KMS-11 (cell line): ENCODE measurements around the gene ITPR2.

Experiments used
- H2AFZ ChIP-seq: fragments of 200-600 bp; sonication (generic); 2 replicates; pipeline ENCODE4 v1.6.1; 2016; ENCODE audit warnings: antibody characterized with exemption, mixed run types, low read depth
- H3K27ac ChIP-seq: fragments of 200-600 bp; sonication (generic); 2 replicates; pipeline ENCODE4 v1.6.1; 2016; ENCODE audit warnings: mild to moderate bottlenecking, mixed run types
- H3K27me3 ChIP-seq: fragments of 200-600 bp; sonication (generic); 2 replicates; pipeline ENCODE4 v1.6.1; 2017; ENCODE audit warnings: mild to moderate bottlenecking, low read depth, mixed run types, moderate library complexity; ENCODE audit not compliant: insufficient read depth
- H3K36me3 ChIP-seq: fragments of 200-600 bp; sonication (generic); 2 replicates; pipeline ENCODE4 v1.6.1; 2017; ENCODE audit warnings: mild to moderate bottlenecking, mixed run types; ENCODE audit not compliant: insufficient read depth
- H3K4me1 ChIP-seq: fragments of 200-600 bp; sonication (generic); 2 replicates; pipeline ENCODE4 v1.6.1; 2016; ENCODE audit warnings: mild to moderate bottlenecking, low read depth, mixed run types; ENCODE audit not compliant: poor library complexity, severe bottlenecking
- H3K4me2 ChIP-seq: fragments of 200-600 bp; sonication (generic); 2 replicates; pipeline ENCODE4 v1.7.0; 2016; ENCODE audit warnings: mild to moderate bottlenecking, mixed run types
- H3K4me3 ChIP-seq: fragments of 200-600 bp; sonication (generic); IDR thresholded peaks from 2 replicates; pipeline ENCODE4 v1.6.1; 2017; ENCODE audit warnings: low read depth, low read length, mixed read lengths; ENCODE audit not compliant: insufficient read depth
- H3K79me2 ChIP-seq: fragments of 200-600 bp; sonication (generic); 2 replicates; pipeline ENCODE4 v1.6.1; 2016; ENCODE audit warnings: low read depth, mixed run types; ENCODE audit not compliant: insufficient read depth
- H3K9ac ChIP-seq: fragments of 200-600 bp; sonication (generic); 2 replicates; pipeline ENCODE4 v1.6.1; 2016; ENCODE audit warnings: mild to moderate bottlenecking, mixed run types
- H4K20me1 ChIP-seq: fragments of 200-600 bp; sonication (generic); 2 replicates; pipeline ENCODE4 v1.6.1; 2016; ENCODE audit warnings: mild to moderate bottlenecking, mixed run types; ENCODE audit not compliant: insufficient read depth
- TF ChIP-seq, protein P1 (sequence below): fragments of 200-600 bp; sonication (generic); conservative IDR thresholded peaks from 2 replicates; pipeline ENCODE4 v1.6.1; 2017; ENCODE audit warnings: low read depth, mild to moderate bottlenecking, antibody characterized with exemption, low read length, moderate library complexity, mixed read lengths

Gene ITPR2

DNA sequence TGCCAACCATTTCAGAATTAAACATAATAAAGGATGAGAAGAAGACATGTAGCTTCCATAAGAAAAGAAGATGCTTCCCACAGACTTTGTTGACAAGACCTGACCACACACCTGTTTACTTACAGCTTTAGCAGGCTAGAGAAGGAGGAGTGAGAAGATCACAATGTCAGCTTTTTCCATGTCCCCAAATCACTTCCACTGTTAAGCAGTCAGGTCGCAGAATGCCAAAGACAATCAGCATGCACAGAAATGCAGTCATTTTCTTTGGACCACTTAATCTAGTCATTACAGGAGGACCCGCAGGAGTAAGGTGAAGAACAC, 322.7 kb downstream of the ITPR2 start:
- no peaks in the 10 kb centered on the region for H4K20me1 ChIP-seq
- H3K4me1 ChIP-seq, result no peaks in the 10 kb centered on the region
- no peaks in the 10 kb centered on the region for H3K27me3 ChIP-seq
- no peak overlapping the region for H3K9ac ChIP-seq
- no peaks in the 10 kb centered on the region for H3K36me3 ChIP-seq
- H3K79me2 ChIP-seq, result no peaks in the 10 kb centered on the region
- TF ChIP-seq, protein P1, sequence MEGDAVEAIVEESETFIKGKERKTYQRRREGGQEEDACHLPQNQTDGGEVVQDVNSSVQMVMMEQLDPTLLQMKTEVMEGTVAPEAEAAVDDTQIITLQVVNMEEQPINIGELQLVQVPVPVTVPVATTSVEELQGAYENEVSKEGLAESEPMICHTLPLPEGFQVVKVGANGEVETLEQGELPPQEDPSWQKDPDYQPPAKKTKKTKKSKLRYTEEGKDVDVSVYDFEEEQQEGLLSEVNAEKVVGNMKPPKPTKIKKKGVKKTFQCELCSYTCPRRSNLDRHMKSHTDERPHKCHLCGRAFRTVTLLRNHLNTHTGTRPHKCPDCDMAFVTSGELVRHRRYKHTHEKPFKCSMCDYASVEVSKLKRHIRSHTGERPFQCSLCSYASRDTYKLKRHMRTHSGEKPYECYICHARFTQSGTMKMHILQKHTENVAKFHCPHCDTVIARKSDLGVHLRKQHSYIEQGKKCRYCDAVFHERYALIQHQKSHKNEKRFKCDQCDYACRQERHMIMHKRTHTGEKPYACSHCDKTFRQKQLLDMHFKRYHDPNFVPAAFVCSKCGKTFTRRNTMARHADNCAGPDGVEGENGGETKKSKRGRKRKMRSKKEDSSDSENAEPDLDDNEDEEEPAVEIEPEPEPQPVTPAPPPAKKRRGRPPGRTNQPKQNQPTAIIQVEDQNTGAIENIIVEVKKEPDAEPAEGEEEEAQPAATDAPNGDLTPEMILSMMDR, result no peak
- no peak overlapping the region for H3K4me3 ChIP-seq
- no peak overlapping the region for H3K4me2 ChIP-seq
- no peak overlapping the region for H2AFZ ChIP-seq
- H3K27ac ChIP-seq, result no peak overlapping the region

DNA sequence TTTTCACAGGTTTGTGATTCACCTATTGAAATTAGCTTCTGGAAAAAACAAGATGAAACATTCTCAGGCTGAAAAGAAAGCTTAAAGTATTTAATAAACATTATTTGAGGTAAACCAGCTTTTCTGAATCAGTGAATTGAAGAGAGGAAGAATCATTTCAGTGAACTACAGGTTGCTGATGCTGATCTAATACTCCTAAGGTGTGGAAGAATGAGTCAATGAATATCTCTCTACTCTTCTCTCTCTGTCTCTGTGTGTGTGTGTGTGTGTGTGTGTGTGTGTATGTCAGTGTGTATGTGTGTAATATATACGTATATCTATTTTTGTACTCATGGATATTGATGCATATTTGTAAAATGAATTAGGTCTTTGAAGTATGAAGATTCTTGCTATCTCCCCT, 325.4 kb downstream of the ITPR2 start:
- Histone ChIP-seq H3K4me2 (no peak overlapping the region), H4K20me1 (no peaks in the 10 kb centered on the region), H2AFZ (no peak overlapping the region)

DNA sequence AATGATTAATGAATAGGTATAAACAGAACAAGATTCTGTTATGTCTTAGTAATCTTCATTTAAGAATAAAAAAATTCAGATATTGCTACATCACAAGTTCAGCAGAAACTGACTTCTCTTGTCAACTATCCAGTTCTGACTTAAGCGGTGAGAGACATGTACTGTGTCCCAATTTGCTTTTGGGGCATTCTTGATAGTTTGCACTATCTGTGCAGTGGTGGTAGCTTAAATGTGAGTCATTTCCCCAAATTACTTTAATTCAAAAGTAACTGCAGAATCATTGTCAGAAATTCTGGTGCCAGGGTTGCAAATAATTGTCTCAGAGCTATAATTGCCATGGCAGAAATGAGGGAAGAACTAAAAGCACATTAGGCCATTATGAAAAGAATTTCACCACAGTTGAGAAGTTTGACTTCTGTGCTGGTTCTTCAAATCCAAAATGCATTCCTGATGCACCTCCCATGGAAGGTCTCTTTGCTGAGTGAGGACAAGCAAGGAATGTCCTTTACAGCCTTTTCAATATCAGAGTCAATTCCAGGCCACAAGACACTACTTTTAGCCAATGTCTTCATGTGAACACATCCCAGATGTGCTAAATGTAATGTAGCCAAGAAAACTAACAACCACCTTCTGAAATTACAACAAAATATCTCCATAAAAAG, 332.9 kb downstream of the ITPR2 start:
- TF ChIP-seq, protein P1, result no peak
- Histone ChIP-seq H3K4me2 (no peak overlapping the region), H3K4me3 (no peak overlapping the region), H3K9ac (no peak overlapping the region), H2AFZ (no peak overlapping the region), H3K27ac (no peak overlapping the region), H4K20me1 (no peaks in the 10 kb centered on the region), H3K4me1 (no peaks in the 10 kb centered on the region), H3K27me3 (no peaks in the 10 kb centered on the region), H3K36me3 (no peaks in the 10 kb centered on the region), H3K79me2 (no peaks in the 10 kb centered on the region)

More for the DNA sequence above, 325.4 kb downstream of the ITPR2 start:
- Histone ChIP-seq H3K27me3 (no peaks in the 10 kb centered on the region), H3K4me3 (no peak overlapping the region), H3K27ac (no peak overlapping the region), H3K36me3 (no peaks in the 10 kb centered on the region), H3K79me2 (no peaks in the 10 kb centered on the region), H3K4me1 (no peaks in the 10 kb centered on the region), H3K9ac (no peak overlapping the region)
- TF ChIP-seq, protein P1, result no peak

DNA sequence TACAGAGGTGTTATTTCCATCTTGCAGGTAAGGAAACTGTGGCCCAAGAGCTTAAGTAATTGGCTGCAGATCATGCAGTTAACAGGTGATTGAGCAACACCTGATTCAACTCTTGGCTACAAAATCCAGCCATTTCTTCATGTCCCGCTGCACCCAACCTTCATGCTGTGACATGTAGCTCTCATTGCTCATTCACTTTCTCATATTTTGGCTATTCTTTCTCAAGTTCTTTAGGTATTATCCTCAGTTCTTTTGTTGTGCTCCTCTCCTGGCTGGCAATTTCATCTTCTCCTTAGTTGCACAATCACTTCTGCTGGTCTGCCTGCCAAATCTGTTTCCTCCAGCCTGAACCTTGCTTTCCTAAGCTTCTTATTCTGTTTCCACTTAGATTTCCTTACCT, 336.8 kb downstream of the ITPR2 start:
- H2AFZ ChIP-seq, result no peak overlapping the region
- H3K27ac ChIP-seq, result no peak overlapping the region
- no peaks in the 10 kb centered on the region for H3K27me3 ChIP-seq
- H4K20me1 ChIP-seq, result no peaks in the 10 kb centered on the region
- H3K4me1 ChIP-seq, result no peaks in the 10 kb centered on the region
- H3K9ac ChIP-seq, result no peak overlapping the region
- H3K4me2 ChIP-seq, result no peak overlapping the region
- TF ChIP-seq, protein P1, result no peak
- no peak overlapping the region for H3K4me3 ChIP-seq
- no peaks in the 10 kb centered on the region for H3K36me3 ChIP-seq
- H3K79me2 ChIP-seq, result no peaks in the 10 kb centered on the region
